IMR-90 (cell line): Measurements from ENCODE around the gene MAB21L3. TPM values are rescaled to one million over a fixed set of nuclear protein-coding genes. Genes with fewer than 3 reads are reported as not detected.

ENCODE experiments used
- ATAC-seq: fragments of 200-7000 bp; cut with Tn5 transposase; 2 replicates; pipeline ENCODE4 v1.9.1; 2020; ENCODE audit warnings: low read depth, mild to moderate bottlenecking, moderate library complexity
- BruUV-seq: library from RNA; stranded (reverse); fragments of 400-500 nt; replicated peaks from 2 replicates; lab custom pipeline; 2021; lab: Mats Ljungman, UMichigan
- CTCF ChIA-PET: fragments of 300-600 bp; formaldehyde crosslinking; extraction: SDS; loops from one replicate; lab custom pipeline; 2021; ENCODE audit warnings: antibody characterized with exemption; lab: Yijun Ruan, JAX
- POLR2A ChIA-PET: fragments of 300-600 bp; sonication (Branson Sonifier 250); formaldehyde crosslinking; loops from one replicate; lab custom pipeline; 2022; ENCODE audit warnings: antibody characterized with exemption; ENCODE audit not compliant: unreplicated experiment; lab: Charles Lee
- DNase-seq: peaks from one replicate; pipeline ENCODE4 v3.0.0; 2013
- H2AFZ ChIP-seq: replicated peaks from 2 replicates; pipeline ENCODE3; 2013; ENCODE audit warnings: low read length, mild to moderate bottlenecking; ENCODE audit not compliant: poor library complexity
- H2AK5ac ChIP-seq: 2 replicates; pipeline ENCODE4 v1.6.1; 2013; ENCODE audit warnings: low read depth, low read length, inconsistent platforms
- H2AK9ac ChIP-seq: replicated peaks from 2 replicates; pipeline ENCODE3; 2013; ENCODE audit warnings: mild to moderate bottlenecking, low read depth, low read length, moderate library complexity; ENCODE audit not compliant: poor library complexity
- H2BK120ac ChIP-seq: 2 replicates; pipeline ENCODE4 v1.6.1; 2013; ENCODE audit warnings: low read depth, low read length, inconsistent platforms
- H2BK15ac ChIP-seq: 3 replicates; pipeline ENCODE4 v1.6.1; 2013; ENCODE audit warnings: low read depth, low read length, inconsistent platforms
- H2BK20ac ChIP-seq: 2 replicates; pipeline ENCODE4 v1.6.1; 2013; ENCODE audit warnings: low read depth, mild to moderate bottlenecking, inconsistent platforms, low read length, moderate library complexity
- H2BK5ac ChIP-seq: 2 replicates; pipeline ENCODE4 v1.6.1; 2013; ENCODE audit warnings: mild to moderate bottlenecking, low read depth, low read length, inconsistent platforms; ENCODE audit not compliant: poor library complexity, severe bottlenecking
- H3K14ac ChIP-seq: replicated peaks from 2 replicates; pipeline ENCODE4 v1.6.1; 2013; ENCODE audit warnings: low read depth, low read length, inconsistent platforms
- H3K18ac ChIP-seq: 2 replicates; pipeline ENCODE4 v1.6.1; 2013; ENCODE audit warnings: low read depth, low read length, control low read depth
- H3K23ac ChIP-seq: 2 replicates; pipeline ENCODE4 v1.6.1; 2013; ENCODE audit warnings: low read depth, low read length, inconsistent platforms
- H3K27ac ChIP-seq: 2 replicates; pipeline ENCODE4 v1.5.1; 2013; ENCODE audit warnings: mild to moderate bottlenecking, control low read depth, low read length; ENCODE audit not compliant: insufficient read depth
- H3K27me3 ChIP-seq: 2 replicates; pipeline ENCODE4 v1.6.1; 2013; ENCODE audit warnings: low read length; ENCODE audit not compliant: control insufficient read depth, insufficient read depth
- H3K36me3 ChIP-seq: 2 replicates; pipeline ENCODE4 v1.6.1; 2013; ENCODE audit warnings: low read length, mixed read lengths; ENCODE audit not compliant: control insufficient read depth, insufficient read depth
- H3K4ac ChIP-seq: 2 replicates; pipeline ENCODE4 v1.6.1; 2013; ENCODE audit warnings: low read depth, low read length, inconsistent platforms
- H3K4me1 ChIP-seq: 2 replicates; pipeline ENCODE4 v1.6.1; 2013; ENCODE audit warnings: low read length, mixed read lengths; ENCODE audit not compliant: control insufficient read depth, insufficient read depth
- H3K4me2 ChIP-seq: 2 replicates; pipeline ENCODE4 v1.6.1; 2013; ENCODE audit warnings: low read depth, mild to moderate bottlenecking, control low read depth, low read length, moderate library complexity
- H3K4me3 ChIP-seq: 2 replicates; pipeline ENCODE4 v1.5.1; 2013; ENCODE audit warnings: low read depth, mild to moderate bottlenecking, control low read depth, low read length, moderate library complexity; ENCODE audit not compliant: insufficient read depth
- H3K56ac ChIP-seq: 2 replicates; pipeline ENCODE4 v1.6.1; 2013; ENCODE audit warnings: low read length, inconsistent platforms; ENCODE audit not compliant: insufficient read depth; ENCODE audit errors: extremely low read depth
- H3K79me1 ChIP-seq, 2 experiments: 2 replicates each; pipeline ENCODE4 v1.6.1; 2013; ENCODE audit warnings: low read length in 2 of 2, inconsistent platforms in 1 of 2, low read depth in 1 of 2
- H3K9ac ChIP-seq: 2 replicates; pipeline ENCODE4 v1.6.1; 2013; ENCODE audit warnings: low read depth, low read length, control low read depth
- H3K9me1 ChIP-seq: 2 replicates; pipeline ENCODE4 v1.6.1; 2013; ENCODE audit warnings: low read length, inconsistent platforms; ENCODE audit not compliant: insufficient read depth
- H3K9me3 ChIP-seq: 2 replicates; pipeline ENCODE4 v1.6.1; 2013; ENCODE audit warnings: low read length; ENCODE audit not compliant: control insufficient read depth, insufficient read depth
- H4K20me1 ChIP-seq: 2 replicates; pipeline ENCODE4 v1.6.1; 2013; ENCODE audit warnings: low read length, inconsistent platforms; ENCODE audit not compliant: insufficient read depth
- H4K5ac ChIP-seq: 2 replicates; pipeline ENCODE4 v1.6.1; 2013; ENCODE audit warnings: mild to moderate bottlenecking, low read depth, low read length, control low read depth
- H4K8ac ChIP-seq, 2 experiments: 2 replicates each; pipeline ENCODE4 v1.6.1; 2013; ENCODE audit warnings: low read depth in 2 of 2, low read length in 2 of 2, control low read depth in 1 of 2, inconsistent platforms in 1 of 2
- H4K91ac ChIP-seq: 2 replicates; pipeline ENCODE4 v1.6.1; 2013; ENCODE audit warnings: low read depth, low read length, inconsistent platforms; ENCODE audit not compliant: insufficient read depth
- BHLHE40 ChIP-seq: fragments of 150-350 bp; IDR thresholded peaks from 2 replicates; pipeline ENCODE4 v1.6.1; 2016; ENCODE audit warnings: mild to moderate bottlenecking, low read depth, low read length
- CEBPB ChIP-seq: IDR thresholded peaks from 2 replicates; pipeline ENCODE4 v1.6.1; 2012; ENCODE audit warnings: low read depth, low read length, improper control_type of control experiment
- CHD1 ChIP-seq: IDR thresholded peaks from 2 replicates; pipeline ENCODE4 v1.6.1; 2012; ENCODE audit warnings: low read depth, low read length, improper control_type of control experiment
- MAZ ChIP-seq: IDR thresholded peaks from 2 replicates; pipeline ENCODE4 v1.6.1; 2012; ENCODE audit warnings: low read depth, mild to moderate bottlenecking, low read length, improper control_type of control experiment, moderate library complexity, borderline replicate concordance
- SMC3 ChIP-seq: fragments of 150-350 bp; IDR thresholded peaks from 2 replicates; pipeline ENCODE4 v1.6.1; 2016; ENCODE audit warnings: low read depth, mild to moderate bottlenecking, antibody characterized with exemption, low read length, moderate library complexity
- WGBS, 2 experiments: methylation state at CpG; one replicate each; pipeline versions ENCODE4 v1.1.5 to v1.1.7; 2013; ENCODE audit warnings: missing lambda C conversion rate in 2 of 2; ENCODE audit not compliant: insufficient read length in 1 of 2; ENCODE audit errors: extremely low coverage in 2 of 2; 5-methylcytosine and 5-hydroxymethylcytosine counted together
- dilution Hi-C: fragments of 300-500 bp; cut with HindIII; formaldehyde crosslinking; loops from one replicate; pipeline ENCODE4 v1.14.3; 2018; ENCODE audit warnings: low sequenced_read_pairs; ENCODE audit not compliant: unreplicated experiment
- in situ Hi-C: fragments of 300-500 bp; cut with MboI; formaldehyde crosslinking; loops from 3 replicates; pipeline ENCODE4 v1.14.3; 2019; ENCODE audit warnings: low sequenced_read_pairs, inconsistent platforms, mixed read lengths
- intact Hi-C: fragments of 100-400 bp; cut with micrococcal nuclease; formaldehyde crosslinking; loops from 2 replicates; pipeline ENCODE4 v1.10.0; 2022
- polyA plus RNA-seq, 3 experiments: library from polyadenylated mRNA; depleted of rRNA; stranded (reverse); fragments of >200 nt; gene quantifications; 2 replicates each; pipeline ENCODE4 v1.2.3, GENCODE V29; 2012; ENCODE audit warnings: low replicate concordance in 1 of 3
- total RNA-seq: library from RNA; depleted of rRNA; stranded (reverse); fragments of >200 nt; gene quantifications from 2 replicates; pipeline ENCODE4 v1.2.3, GENCODE V29; 2012

Gene MAB21L3
- total and polyA plus RNA-seq, 2 of the 4 experiments (the other 2 are of a cell fraction) = not detected

GRCh38 chr1:116075990-116076389 lies 35.2 kb upstream of the MAB21L3 start:
- Histone ChIP-seq H4K5ac (no peak overlapping the region), H3K9me3 (no peaks in the 10 kb centered on the region), H3K56ac (no peak overlapping the region), H2BK20ac (no peak overlapping the region), H3K4me1 (no peaks in the 10 kb centered on the region), H3K23ac (no peak overlapping the region), H2BK15ac (no peak overlapping the region), H2BK5ac (no peak overlapping the region), H3K14ac (no peak overlapping the region), H2BK120ac (no peak overlapping the region), H3K4me3 (no peak overlapping the region), H3K27ac (no peak overlapping the region), H2AFZ (no peak overlapping the region), H3K9ac (no peak overlapping the region), H3K36me3 (no peaks in the 10 kb centered on the region), H2AK9ac (no peak overlapping the region), H4K91ac (no peak overlapping the region), H4K20me1 (no peaks in the 10 kb centered on the region), H3K4me2 (no peak overlapping the region), H3K18ac (no peak overlapping the region), H3K79me1 (no peaks in the 10 kb centered on the region), H3K4ac (no peak overlapping the region), H3K27me3 (no peaks in the 10 kb centered on the region), H2AK5ac (no peak overlapping the region), H4K8ac (no peak overlapping the region), H3K9me1 (no peaks in the 10 kb centered on the region)
- ChIA-PET CTCF (no interaction called here), POLR2A (no interaction called here)
- ATAC-seq (no peak), DNase-seq (no peak)
- WGBS, 2 experiments = no CpG with 5 or more reads among the region's 4 CpGs
- intact Hi-C loops (no loop called here), dilution Hi-C loops (no loop called here), in situ Hi-C loops (no loop called here)
- TF ChIP-seq BHLHE40 (no peak), SMC3 (no peak), MAZ (no peak), CEBPB (no peak), CHD1 (no peak)
- no TSS peak for BruUV-seq
